ENCODE data around the gene CPD. TPM values are rescaled to one million over a fixed set of nuclear protein-coding genes. Genes with fewer than 3 reads are reported as not detected.
A peak's percentile ranks its signal among the peaks of the same experiment; 100 is the strongest.

Gene CPD
- polyA plus RNA-seq, 1 donor (not counting 4 experiments of a cell fraction or from before 2014, with no cell fraction given), result 30.5 TPM

DNA sequence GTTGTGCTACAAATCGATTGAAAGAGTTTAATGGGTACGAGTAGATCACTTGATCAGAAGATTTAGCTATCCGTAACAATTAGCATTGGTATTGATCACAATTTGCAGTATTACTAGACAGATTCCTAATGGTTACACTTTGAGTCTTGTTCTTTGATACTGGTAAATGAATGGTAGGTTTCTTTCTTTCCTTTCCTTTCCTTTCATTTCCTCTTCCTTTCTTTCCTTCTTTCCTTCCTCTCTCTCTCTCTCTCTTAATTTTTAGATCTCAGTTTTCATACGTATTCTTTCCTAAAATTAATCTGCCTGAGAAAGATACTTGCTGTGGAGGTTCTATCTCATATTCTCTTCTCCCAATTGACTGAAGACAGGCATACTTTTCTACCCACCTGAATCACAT is 17.9 kb downstream of the CPD start:
- no peak overlapping the region for H3K9ac ChIP-seq (ENCODE audit: control insufficient read depth, extremely low read depth, insufficient read depth, low read length)

DNA sequence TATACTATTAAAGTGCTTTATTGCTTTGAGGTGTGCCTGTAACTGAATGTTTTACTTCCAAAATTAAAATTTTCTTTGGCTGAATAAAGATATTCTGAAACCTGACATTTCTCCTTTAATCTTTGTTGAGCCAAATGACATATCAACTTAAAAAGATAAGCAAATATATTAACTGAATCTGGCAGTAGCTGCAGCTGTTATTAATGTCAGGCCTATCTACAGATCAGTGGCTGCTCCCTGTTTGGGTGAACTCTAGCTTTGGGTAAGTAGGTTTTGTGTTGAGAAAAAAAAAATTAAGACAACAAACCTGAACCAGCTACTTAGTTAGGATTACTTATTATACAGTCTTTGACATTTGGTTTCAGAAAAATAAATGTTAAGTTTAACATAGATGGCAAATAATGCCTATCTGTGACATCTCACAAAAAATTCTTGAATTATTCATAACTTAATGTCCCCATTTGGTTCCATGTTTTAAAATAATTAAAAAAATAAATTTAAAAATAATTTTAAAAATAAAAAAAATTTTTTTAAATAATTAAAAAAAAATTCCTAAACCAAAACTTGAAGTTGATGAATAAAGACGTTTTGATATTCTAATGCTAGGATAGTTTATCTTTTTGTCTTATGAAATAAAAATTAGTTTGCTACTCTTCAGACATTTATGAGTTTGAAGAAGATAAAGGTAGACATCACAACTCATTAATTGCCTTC is 19.8 kb downstream of the CPD start:
- no peaks in the 10 kb centered on the region for H3K27me3 ChIP-seq (ENCODE audit: control insufficient read depth, extremely low read depth, insufficient read depth, low read length)
- H2AFZ ChIP-seq (ENCODE audit: control insufficient read depth, low read length), result no peak overlapping the region
- no peaks in the 10 kb centered on the region for H3K79me2 ChIP-seq (ENCODE audit: control insufficient read depth, insufficient read depth, low read length)
- H3K9me3 ChIP-seq (ENCODE audit: control insufficient read depth, low read depth, low read length), result no peaks in the 10 kb centered on the region
- no peak overlapping the region for H3K4me3 ChIP-seq (ENCODE audit: control insufficient read depth in 2 of 3, extremely low read depth in 1 of 3, insufficient read depth in 2 of 3, low read depth in 1 of 3, low read length in 3 of 3)
- H3K4me2 ChIP-seq (ENCODE audit: control insufficient read depth, extremely low read depth, insufficient read depth, low read depth, low read length), result no peak overlapping the region
- no peaks in the 10 kb centered on the region for H3K36me3 ChIP-seq (ENCODE audit: control insufficient read depth in 2 of 2, extremely low read depth in 1 of 2, insufficient read depth in 2 of 2, low read length in 2 of 2)
- H3K9me1 ChIP-seq (ENCODE audit: control insufficient read depth, extremely low read depth, insufficient read depth, low read length), result no peaks in the 10 kb centered on the region
- no peak overlapping the region for H3K27ac ChIP-seq (ENCODE audit: control insufficient read depth, insufficient read depth, low read length)
- no peaks in the 10 kb centered on the region for H4K20me1 ChIP-seq (ENCODE audit: control insufficient read depth, extremely low read depth, insufficient read depth, low read length)
- no peak overlapping the region for H3K9ac ChIP-seq (ENCODE audit: control insufficient read depth, extremely low read depth, insufficient read depth, low read length)
- dilution Hi-C loops (cut with MboI; ENCODE audit: extremely low pct_ligation_motif_present, low sequenced_read_pairs), result no loop called here
- FAIRE-seq (no peak), DNase-seq (ENCODE audit: low read depth, low spot score) (no peak)
- peaks cover 3% of the 10 kb centered on the region for H3K4me1 ChIP-seq (ENCODE audit: control insufficient read depth, extremely low read depth, insufficient read depth, low read length)
- TF ChIP-seq, protein P1, sequence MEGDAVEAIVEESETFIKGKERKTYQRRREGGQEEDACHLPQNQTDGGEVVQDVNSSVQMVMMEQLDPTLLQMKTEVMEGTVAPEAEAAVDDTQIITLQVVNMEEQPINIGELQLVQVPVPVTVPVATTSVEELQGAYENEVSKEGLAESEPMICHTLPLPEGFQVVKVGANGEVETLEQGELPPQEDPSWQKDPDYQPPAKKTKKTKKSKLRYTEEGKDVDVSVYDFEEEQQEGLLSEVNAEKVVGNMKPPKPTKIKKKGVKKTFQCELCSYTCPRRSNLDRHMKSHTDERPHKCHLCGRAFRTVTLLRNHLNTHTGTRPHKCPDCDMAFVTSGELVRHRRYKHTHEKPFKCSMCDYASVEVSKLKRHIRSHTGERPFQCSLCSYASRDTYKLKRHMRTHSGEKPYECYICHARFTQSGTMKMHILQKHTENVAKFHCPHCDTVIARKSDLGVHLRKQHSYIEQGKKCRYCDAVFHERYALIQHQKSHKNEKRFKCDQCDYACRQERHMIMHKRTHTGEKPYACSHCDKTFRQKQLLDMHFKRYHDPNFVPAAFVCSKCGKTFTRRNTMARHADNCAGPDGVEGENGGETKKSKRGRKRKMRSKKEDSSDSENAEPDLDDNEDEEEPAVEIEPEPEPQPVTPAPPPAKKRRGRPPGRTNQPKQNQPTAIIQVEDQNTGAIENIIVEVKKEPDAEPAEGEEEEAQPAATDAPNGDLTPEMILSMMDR (optimal IDR thresholded peaks at IDR 0.05 in 1 of 3, IDR thresholded peaks at IDR 0.05 in 1 of 3, conservative IDR thresholded peaks at IDR 0.05 in 1 of 3; ENCODE audit: extremely low read depth in 1 of 3, insufficient read depth in 2 of 3, low read length in 3 of 3), result no peak
- TF ChIP-seq EZH2 (IDR thresholded peaks at IDR 0.05; ENCODE audit: low read length), result no peak

More for the DNA sequence above, 17.9 kb downstream of the CPD start:
- Histone ChIP-seq H3K27ac (ENCODE audit: control insufficient read depth, insufficient read depth, low read length) (no peak overlapping the region), H2AFZ (ENCODE audit: control insufficient read depth, low read length) (no peak overlapping the region), H3K36me3 (ENCODE audit: control insufficient read depth in 2 of 2, extremely low read depth in 1 of 2, insufficient read depth in 2 of 2, low read length in 2 of 2) (no peaks in the 10 kb centered on the region), H3K9me3 (ENCODE audit: control insufficient read depth, low read depth, low read length) (no peaks in the 10 kb centered on the region), H3K9me1 (ENCODE audit: control insufficient read depth, extremely low read depth, insufficient read depth, low read length) (no peaks in the 10 kb centered on the region), H4K20me1 (ENCODE audit: control insufficient read depth, extremely low read depth, insufficient read depth, low read length) (no peaks in the 10 kb centered on the region), H3K4me3 (ENCODE audit: control insufficient read depth in 2 of 3, extremely low read depth in 1 of 3, insufficient read depth in 2 of 3, low read depth in 1 of 3, low read length in 3 of 3) (no peak overlapping the region), H3K79me2 (ENCODE audit: control insufficient read depth, insufficient read depth, low read length) (no peaks in the 10 kb centered on the region), H3K4me2 (ENCODE audit: control insufficient read depth, extremely low read depth, insufficient read depth, low read depth, low read length) (no peak overlapping the region), H3K27me3 (ENCODE audit: control insufficient read depth, extremely low read depth, insufficient read depth, low read length) (no peaks in the 10 kb centered on the region), H3K4me1 (ENCODE audit: control insufficient read depth, extremely low read depth, insufficient read depth, low read length) (no peaks in the 10 kb centered on the region)
- FAIRE-seq (peak; percentile 36), DNase-seq (ENCODE audit: low read depth, low spot score) (no peak)
- TF ChIP-seq, protein P1 (optimal IDR thresholded peaks at IDR 0.05 in 1 of 3, IDR thresholded peaks at IDR 0.05 in 1 of 3, conservative IDR thresholded peaks at IDR 0.05 in 1 of 3; ENCODE audit: extremely low read depth in 1 of 3, insufficient read depth in 2 of 3, low read length in 3 of 3), result no peak
- no peak for TF ChIP-seq EZH2 (IDR thresholded peaks at IDR 0.05; ENCODE audit: low read length)
- dilution Hi-C loops (cut with MboI; ENCODE audit: extremely low pct_ligation_motif_present, low sequenced_read_pairs), result no loop called here

All from keratinocyte (primary cell).